ENCODE results near the gene PLA2G5. TPM values are rescaled to one million over a fixed set of nuclear protein-coding genes. Genes with fewer than 3 reads are reported as not detected.
"Not testable (repeated sequence)": the region's sequence is repeated elsewhere in the genome, so short reads cannot be mapped to it uniquely, and the experiment has no call there.

PLA2G5 gene
- total and polyA plus RNA-seq, 2 experiments from 2014 or later = not detected

- Histone ChIP-seq H3K4me1 (ENCODE audit: low read depth) (no peaks in the 10 kb centered on the region), H3K36me3 (no peaks in the 10 kb centered on the region), H3K27me3 (peaks cover 5% of the 10 kb centered on the region), H3K27ac (no peak overlapping the region), H3K4me3 (no peak overlapping the region), H3K9me3 (ENCODE audit: low read depth) (no peaks in the 10 kb centered on the region)
- DNase-seq (ENCODE audit: low read depth in 1 of 2, low spot score in 1 of 2) = no peak
- TF ChIP-seq CTCF (IDR thresholded peaks at IDR 0.05; ENCODE audit: low read depth, low read length) = no peak
Observed at GRCh38 chr1:20126041-20126805, 56.2 kb downstream of the PLA2G5 start.

GRCh38 chr1:20126806-20127440, 56.9 kb downstream of the PLA2G5 start:
- no peak overlapping the region for H3K4me3 ChIP-seq
- no peaks in the 10 kb centered on the region for H3K4me1 ChIP-seq (ENCODE audit: low read depth)
- no peak overlapping the region for H3K27ac ChIP-seq
- H3K36me3 ChIP-seq = no peaks in the 10 kb centered on the region
- H3K27me3 ChIP-seq = no peaks in the 10 kb centered on the region
- DNase-seq (ENCODE audit: low read depth in 1 of 2, low spot score in 1 of 2) = no peak
- no peaks in the 10 kb centered on the region for H3K9me3 ChIP-seq (ENCODE audit: low read depth)
- no peak for TF ChIP-seq CTCF (IDR thresholded peaks at IDR 0.05; ENCODE audit: low read depth, low read length)

GRCh38 chr1:20130518-20130917, 60.5 kb downstream of the PLA2G5 start:
- H3K4me3 ChIP-seq = not testable (repeated sequence)

GRCh38 chr1:20134995-20135394, 65.0 kb downstream of the PLA2G5 start:
- Histone ChIP-seq H3K36me3 (no peaks in the 10 kb centered on the region), H3K4me3 (no peak overlapping the region), H3K27ac (no peak overlapping the region), H3K9me3 (ENCODE audit: low read depth) (no peaks in the 10 kb centered on the region), H3K4me1 (ENCODE audit: low read depth) (no peaks in the 10 kb centered on the region), H3K27me3 (no peaks in the 10 kb centered on the region)
- DNase-seq (ENCODE audit: low read depth in 1 of 2, low spot score in 1 of 2) = no peak
- TF ChIP-seq CTCF (IDR thresholded peaks at IDR 0.05; ENCODE audit: low read depth, low read length) = no peak

More at GRCh38 chr1:20130518-20130917, 60.5 kb downstream of the PLA2G5 start:
- DNase-seq (ENCODE audit: low read depth in 1 of 2, low spot score in 1 of 2); H3K27ac ChIP-seq; H3K9me3 ChIP-seq (ENCODE audit: low read depth); H3K27me3 ChIP-seq; H3K36me3 ChIP-seq; H3K4me1 ChIP-seq (ENCODE audit: low read depth): not testable (repeated sequence)

GRCh38 chr1:20136249-20136648, 66.3 kb downstream of the PLA2G5 start:
- no peaks in the 10 kb centered on the region for H3K9me3 ChIP-seq (ENCODE audit: low read depth)
- H3K27me3 ChIP-seq = no peaks in the 10 kb centered on the region
- H3K4me3 ChIP-seq = no peak overlapping the region
- no peaks in the 10 kb centered on the region for H3K36me3 ChIP-seq
- H3K27ac ChIP-seq = no peak overlapping the region
- no peaks in the 10 kb centered on the region for H3K4me1 ChIP-seq (ENCODE audit: low read depth)
- DNase-seq (ENCODE audit: low read depth in 1 of 2, low spot score in 1 of 2) = no peak
- TF ChIP-seq CTCF (IDR thresholded peaks at IDR 0.05; ENCODE audit: low read depth, low read length) = no peak

GRCh38 chr1:20137055-20137454, 67.1 kb downstream of the PLA2G5 start:
- no peak for TF ChIP-seq CTCF (IDR thresholded peaks at IDR 0.05; ENCODE audit: low read depth, low read length)
- no peaks in the 10 kb centered on the region for H3K27me3 ChIP-seq
- no peak overlapping the region for H3K4me3 ChIP-seq
- H3K4me1 ChIP-seq (ENCODE audit: low read depth) = no peaks in the 10 kb centered on the region
- H3K27ac ChIP-seq = no peak overlapping the region
- H3K9me3 ChIP-seq (ENCODE audit: low read depth) = no peaks in the 10 kb centered on the region
- no peaks in the 10 kb centered on the region for H3K36me3 ChIP-seq
- DNase-seq (ENCODE audit: low read depth in 1 of 2, low spot score in 1 of 2) = no peak

All from cardiac muscle cell (in vitro differentiated cells and primary cell).